Measurements from ENCODE around the gene TRAF6. TPM values are rescaled to one million over a fixed set of nuclear protein-coding genes. Genes with fewer than 3 reads are reported as not detected.

TRAF6 gene
- total and polyA plus RNA-seq, 2 of the 13 experiments (the other 11 are each of a cell fraction or from before 2014, with no cell fraction given): 3.3 to 5.9 TPM

DNA sequence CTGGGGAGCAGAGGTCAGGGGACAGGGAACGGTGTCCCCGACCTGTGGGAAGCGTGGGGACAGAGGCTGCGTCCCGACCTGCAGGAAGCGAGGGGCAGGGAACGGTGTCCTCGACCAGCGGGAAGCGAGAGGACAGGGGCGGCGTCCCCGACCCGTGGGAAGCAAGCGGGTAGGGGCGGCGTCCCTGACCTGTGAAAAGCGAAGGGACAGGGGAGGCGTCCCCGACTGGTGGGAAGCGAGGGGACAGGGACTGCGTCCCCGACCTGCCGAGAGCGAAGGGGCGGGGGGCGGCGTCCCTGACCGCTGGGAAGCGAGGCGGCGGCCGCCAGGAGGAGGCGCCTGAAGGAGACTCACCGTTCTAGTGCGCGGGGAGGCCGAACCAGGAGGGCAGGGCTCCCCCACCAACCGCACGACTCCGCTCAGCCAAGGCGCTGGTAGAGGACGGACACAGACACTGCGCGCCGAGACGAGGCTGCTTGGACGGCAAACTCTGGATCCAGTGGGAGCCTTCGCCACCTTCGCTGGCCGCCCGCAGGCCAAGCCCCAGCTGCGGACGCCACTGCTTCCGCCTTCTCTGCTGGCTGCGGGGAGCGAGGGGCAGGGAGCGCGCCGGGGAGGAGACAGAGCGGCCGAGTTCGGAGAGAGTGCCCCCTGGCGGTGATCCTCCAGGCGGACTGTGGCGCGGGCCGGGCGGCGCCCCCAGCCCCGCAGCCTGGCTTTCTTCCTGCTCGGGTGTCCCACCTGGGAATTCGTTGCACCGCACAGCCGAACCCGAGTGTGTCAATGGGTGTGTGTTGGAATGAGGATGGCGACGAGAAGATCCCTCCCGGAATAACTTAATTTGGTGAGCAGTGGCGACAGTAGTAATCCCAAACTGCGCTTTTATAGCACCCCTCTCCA, at the start of gene TRAF6 (continued):
- TF ChIP-seq, protein P1, sequence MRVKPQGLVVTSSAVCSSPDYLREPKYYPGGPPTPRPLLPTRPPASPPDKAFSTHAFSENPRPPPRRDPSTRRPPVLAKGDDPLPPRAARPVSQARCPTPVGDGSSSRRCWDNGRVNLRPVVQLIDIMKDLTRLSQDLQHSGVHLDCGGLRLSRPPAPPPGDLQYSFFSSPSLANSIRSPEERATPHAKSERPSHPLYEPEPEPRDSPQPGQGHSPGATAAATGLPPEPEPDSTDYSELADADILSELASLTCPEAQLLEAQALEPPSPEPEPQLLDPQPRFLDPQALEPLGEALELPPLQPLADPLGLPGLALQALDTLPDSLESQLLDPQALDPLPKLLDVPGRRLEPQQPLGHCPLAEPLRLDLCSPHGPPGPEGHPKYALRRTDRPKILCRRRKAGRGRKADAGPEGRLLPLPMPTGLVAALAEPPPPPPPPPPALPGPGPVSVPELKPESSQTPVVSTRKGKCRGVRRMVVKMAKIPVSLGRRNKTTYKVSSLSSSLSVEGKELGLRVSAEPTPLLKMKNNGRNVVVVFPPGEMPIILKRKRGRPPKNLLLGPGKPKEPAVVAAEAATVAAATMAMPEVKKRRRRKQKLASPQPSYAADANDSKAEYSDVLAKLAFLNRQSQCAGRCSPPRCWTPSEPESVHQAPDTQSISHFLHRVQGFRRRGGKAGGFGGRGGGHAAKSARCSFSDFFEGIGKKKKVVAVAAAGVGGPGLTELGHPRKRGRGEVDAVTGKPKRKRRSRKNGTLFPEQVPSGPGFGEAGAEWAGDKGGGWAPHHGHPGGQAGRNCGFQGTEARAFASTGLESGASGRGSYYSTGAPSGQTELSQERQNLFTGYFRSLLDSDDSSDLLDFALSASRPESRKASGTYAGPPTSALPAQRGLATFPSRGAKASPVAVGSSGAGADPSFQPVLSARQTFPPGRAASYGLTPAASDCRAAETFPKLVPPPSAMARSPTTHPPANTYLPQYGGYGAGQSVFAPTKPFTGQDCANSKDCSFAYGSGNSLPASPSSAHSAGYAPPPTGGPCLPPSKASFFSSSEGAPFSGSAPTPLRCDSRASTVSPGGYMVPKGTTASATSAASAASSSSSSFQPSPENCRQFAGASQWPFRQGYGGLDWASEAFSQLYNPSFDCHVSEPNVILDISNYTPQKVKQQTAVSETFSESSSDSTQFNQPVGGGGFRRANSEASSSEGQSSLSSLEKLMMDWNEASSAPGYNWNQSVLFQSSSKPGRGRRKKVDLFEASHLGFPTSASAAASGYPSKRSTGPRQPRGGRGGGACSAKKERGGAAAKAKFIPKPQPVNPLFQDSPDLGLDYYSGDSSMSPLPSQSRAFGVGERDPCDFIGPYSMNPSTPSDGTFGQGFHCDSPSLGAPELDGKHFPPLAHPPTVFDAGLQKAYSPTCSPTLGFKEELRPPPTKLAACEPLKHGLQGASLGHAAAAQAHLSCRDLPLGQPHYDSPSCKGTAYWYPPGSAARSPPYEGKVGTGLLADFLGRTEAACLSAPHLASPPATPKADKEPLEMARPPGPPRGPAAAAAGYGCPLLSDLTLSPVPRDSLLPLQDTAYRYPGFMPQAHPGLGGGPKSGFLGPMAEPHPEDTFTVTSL (CRISPR knock-in tag; IDR thresholded peaks at IDR 0.05; ENCODE audit: borderline replicate concordance): no peak
- no peak for TF ChIP-seq TOE1 (CRISPR knock-in tag; IDR thresholded peaks at IDR 0.05)
- TF ChIP-seq SMAD1 (CRISPR knock-in tag; IDR thresholded peaks at IDR 0.05; ENCODE audit: borderline replicate concordance, low read depth): peak; percentile 46; the same call in 1 of the 2 replicates
- no peak for TF ChIP-seq SMYD3 (CRISPR knock-in tag; IDR thresholded peaks at IDR 0.05)
- peak in 1 of 2 experiments; percentile 13; a peak in 1 of 4 replicates for TF ChIP-seq EP300 (IDR thresholded peaks at IDR 0.05; ENCODE audit: low read depth in 2 of 2, low read length in 2 of 2)
- no peak; the same call in 1 of the 2 replicates for TF ChIP-seq EP300 (CRISPR knock-in tag; IDR thresholded peaks at IDR 0.05; ENCODE audit: borderline replicate concordance)
- TF ChIP-seq BHLHE40 (IDR thresholded peaks at IDR 0.05; ENCODE audit: low read length): no peak
- no peak for TF ChIP-seq ARNT (IDR thresholded peaks at IDR 0.05)
- 0 out of 2 replicates have a peak, but pooled peaks have one; percentile 23 for TF ChIP-seq KDM1A (CRISPR knock-in tag; IDR thresholded peaks at IDR 0.05)
- 0 out of 2 replicates have a peak, but pooled peaks have one; percentile 60 for TF ChIP-seq ZFP82 (CRISPR knock-in tag; IDR thresholded peaks at IDR 0.05; ENCODE audit: borderline replicate concordance)
- TF ChIP-seq CBX1 (IDR thresholded peaks at IDR 0.05; ENCODE audit: low read depth): peak; percentile 61
- peak; percentile 84 for TF ChIP-seq SAP130 (CRISPR knock-in tag; IDR thresholded peaks at IDR 0.05; ENCODE audit: low read depth)
- TF ChIP-seq SOX5 (CRISPR knock-in tag; IDR thresholded peaks at IDR 0.05; ENCODE audit: borderline replicate concordance): peak; percentile 45
- no peak for TF ChIP-seq SP1 (IDR thresholded peaks at IDR 0.05)
- 0 out of 2 replicates have a peak, but pooled peaks have one; percentile 40 for TF ChIP-seq SP1 (CRISPR knock-in tag; IDR thresholded peaks at IDR 0.05)
- TF ChIP-seq ZNF562 (CRISPR knock-in tag; IDR thresholded peaks at IDR 0.05; ENCODE audit: borderline replicate concordance): no peak
- TF ChIP-seq SRF (IDR thresholded peaks at IDR 0.05; ENCODE audit: low read depth, low read length): no peak
- TF ChIP-seq ZNF777 (CRISPR knock-in tag; IDR thresholded peaks at IDR 0.05): peak; percentile 77
- TF ChIP-seq PAWR (CRISPR knock-in tag; IDR thresholded peaks at IDR 0.05; ENCODE audit: borderline replicate concordance): no peak
- TF ChIP-seq ATM (IDR thresholded peaks at IDR 0.05; ENCODE audit: borderline replicate concordance): no peak
- TF ChIP-seq, protein P2, sequence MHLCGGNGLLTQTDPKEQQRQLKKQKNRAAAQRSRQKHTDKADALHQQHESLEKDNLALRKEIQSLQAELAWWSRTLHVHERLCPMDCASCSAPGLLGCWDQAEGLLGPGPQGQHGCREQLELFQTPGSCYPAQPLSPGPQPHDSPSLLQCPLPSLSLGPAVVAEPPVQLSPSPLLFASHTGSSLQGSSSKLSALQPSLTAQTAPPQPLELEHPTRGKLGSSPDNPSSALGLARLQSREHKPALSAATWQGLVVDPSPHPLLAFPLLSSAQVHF (CRISPR knock-in tag; IDR thresholded peaks at IDR 0.05): no peak
- no peak for TF ChIP-seq MTF1 (CRISPR knock-in tag; IDR thresholded peaks at IDR 0.05)
- no peak for TF ChIP-seq TCF12 (IDR thresholded peaks at IDR 0.05)
- peak; percentile 66; the same call in 1 of the 2 replicates for TF ChIP-seq TCF12 (CRISPR knock-in tag; IDR thresholded peaks at IDR 0.05)
- TF ChIP-seq ZNF747 (CRISPR knock-in tag; IDR thresholded peaks at IDR 0.05; ENCODE audit: borderline replicate concordance): peak; percentile 86

All from HepG2 (cell line).